H9 (cell line): ENCODE data around the gene PRTG. TPM values are rescaled to one million over a fixed set of nuclear protein-coding genes. Genes with fewer than 3 reads are reported as not detected.

Experiments used
- DNase-seq: peaks from one replicate; pipeline ENCODE4 v3.0.0-alpha.2; 2017
- H2AFZ ChIP-seq: one replicate; pipeline ENCODE4 v1.6.1; 2013; ENCODE audit warnings: mild to moderate bottlenecking, low read length, control low read depth, moderate library complexity
- H2AK5ac ChIP-seq: 2 replicates; pipeline ENCODE4 v1.6.1; 2013; ENCODE audit warnings: low read length, control low read depth, mixed read lengths; ENCODE audit not compliant: insufficient read length
- H2BK120ac ChIP-seq: one replicate; pipeline ENCODE4 v1.6.1; 2013; ENCODE audit warnings: low read depth, mild to moderate bottlenecking, low read length, control low read depth, inconsistent platforms; ENCODE audit not compliant: poor library complexity, severe bottlenecking
- H2BK12ac ChIP-seq: 2 replicates; pipeline ENCODE4 v1.6.1; 2013; ENCODE audit warnings: low read length, control low read depth, mixed read lengths, low read depth; ENCODE audit not compliant: insufficient read length
- H2BK15ac ChIP-seq: 2 replicates; pipeline ENCODE4 v1.6.1; 2013; ENCODE audit warnings: low read depth, low read length, control low read depth
- H2BK20ac ChIP-seq: one replicate; pipeline ENCODE4 v1.6.1; 2013; ENCODE audit warnings: low read depth, mild to moderate bottlenecking, low read length, control low read depth, inconsistent platforms; ENCODE audit not compliant: poor library complexity, severe bottlenecking
- H2BK5ac ChIP-seq: 2 replicates; pipeline ENCODE4 v1.6.1; 2013; ENCODE audit warnings: low read length, control low read depth, mixed read lengths; ENCODE audit not compliant: insufficient read length
- H3K14ac ChIP-seq: 2 replicates; pipeline ENCODE4 v1.6.1; 2013; ENCODE audit warnings: low read length, control low read depth; ENCODE audit not compliant: insufficient read depth
- H3K18ac ChIP-seq: 2 replicates; pipeline ENCODE4 v1.6.1; 2013; ENCODE audit warnings: low read depth, mild to moderate bottlenecking, mixed read lengths, low read length, control low read depth; ENCODE audit not compliant: insufficient read length
- H3K23ac ChIP-seq: 2 replicates; pipeline ENCODE4 v1.6.1; 2013; ENCODE audit warnings: low read length, control low read depth, mixed read lengths, low read depth; ENCODE audit not compliant: insufficient read length
- H3K23me2 ChIP-seq: 2 replicates; pipeline ENCODE4 v1.6.1; 2013; ENCODE audit warnings: low read depth, mild to moderate bottlenecking, mixed read lengths, low read length, control low read depth; ENCODE audit not compliant: insufficient read length, poor library complexity, severe bottlenecking
- H3K27ac ChIP-seq: 2 replicates; pipeline ENCODE4 v1.5.1; 2013; ENCODE audit warnings: low read length, control low read depth, mixed read lengths, low read depth; ENCODE audit not compliant: insufficient read length
- H3K27me3 ChIP-seq: 2 replicates; pipeline ENCODE4 v1.6.1; 2013; ENCODE audit warnings: low read length, control low read depth, inconsistent platforms; ENCODE audit not compliant: insufficient read depth
- H3K4ac ChIP-seq: 2 replicates; pipeline ENCODE4 v1.6.1; 2013; ENCODE audit warnings: low read depth, mild to moderate bottlenecking, control low read depth, inconsistent platforms, low read length, moderate library complexity
- H3K4me1 ChIP-seq: 2 replicates; pipeline ENCODE4 v1.6.1; 2013; ENCODE audit warnings: low read length, control low read depth, inconsistent platforms; ENCODE audit not compliant: insufficient read depth
- H3K4me2 ChIP-seq: 2 replicates; pipeline ENCODE4 v1.6.1; 2013; ENCODE audit warnings: low read length, control low read depth, mixed read lengths; ENCODE audit not compliant: insufficient read length, insufficient read depth
- H3K56ac ChIP-seq: 2 replicates; pipeline ENCODE4 v1.6.1; 2013; ENCODE audit warnings: low read depth, mild to moderate bottlenecking, mixed read lengths, low read length, control low read depth; ENCODE audit not compliant: insufficient read length
- H3K79me1 ChIP-seq: 2 replicates; pipeline ENCODE4 v1.6.1; 2013; ENCODE audit warnings: low read depth, mild to moderate bottlenecking, moderate library complexity, low read length, control low read depth, inconsistent platforms; ENCODE audit not compliant: insufficient read depth, poor library complexity, severe bottlenecking
- H3K79me2 ChIP-seq: 2 replicates; pipeline ENCODE4 v1.6.1; 2013; ENCODE audit warnings: low read length, control low read depth, inconsistent platforms; ENCODE audit not compliant: insufficient read depth
- H3K9ac ChIP-seq: 2 replicates; pipeline ENCODE4 v1.6.1; 2013; ENCODE audit warnings: low read length, control low read depth, mixed read lengths; ENCODE audit not compliant: insufficient read length; ENCODE audit errors: extremely low read depth
- H3K9me3 ChIP-seq: one replicate; pipeline ENCODE4 v1.6.1; 2013; ENCODE audit warnings: low read depth, low read length, inconsistent platforms; ENCODE audit not compliant: control insufficient read depth
- H3T11ph ChIP-seq: one replicate; pipeline ENCODE4 v1.6.1; 2013; ENCODE audit warnings: mild to moderate bottlenecking, low read length, control low read depth, inconsistent platforms
- H4K20me1 ChIP-seq: one replicate; pipeline ENCODE4 v1.6.1; 2013; ENCODE audit not compliant: control insufficient read depth, insufficient read length, insufficient read depth
- H4K5ac ChIP-seq: 2 replicates; pipeline ENCODE4 v1.6.1; 2013; ENCODE audit warnings: low read depth, mild to moderate bottlenecking, mixed read lengths, low read length, control low read depth; ENCODE audit not compliant: insufficient read length
- H4K8ac ChIP-seq: replicated peaks from 2 replicates; pipeline ENCODE4 v1.6.1; 2013; ENCODE audit warnings: low read length, control low read depth, mixed read lengths, low read depth; ENCODE audit not compliant: insufficient read length
- H4K91ac ChIP-seq: 2 replicates; pipeline ENCODE4 v1.6.1; 2013; ENCODE audit warnings: low read depth, mild to moderate bottlenecking, moderate library complexity, mixed read lengths, low read length, control low read depth; ENCODE audit not compliant: insufficient read length
- H3K27ac Mint-ChIP-seq, 3 experiments: 2 replicates in 2 of 3; 3 replicates in 1 of 3; pipeline ENCODE4 v1.8.0; 2020 to 2021; ENCODE audit warnings: mixed read lengths in 3 of 3, mild to moderate bottlenecking in 1 of 3, moderate library complexity in 1 of 3
- H3K27me3 Mint-ChIP-seq: 2 replicates; pipeline ENCODE4 v1.8.0; 2021; ENCODE audit warnings: low read depth, mild to moderate bottlenecking, moderate library complexity, mixed read lengths
- H3K36me3 Mint-ChIP-seq, 3 experiments: 2 replicates in 2 of 3; 3 replicates in 1 of 3; pipeline ENCODE4 v1.8.0; 2020 to 2021; ENCODE audit warnings: low read depth in 3 of 3, mixed read lengths in 3 of 3; ENCODE audit not compliant: insufficient read depth in 1 of 3
- H3K4me1 Mint-ChIP-seq, 2 experiments: 2 replicates each; pipeline ENCODE4 v1.8.0; 2020; ENCODE audit warnings: mixed read lengths in 2 of 2
- H3K4me3 Mint-ChIP-seq, 2 experiments: 2 replicates in 1 of 2; 3 replicates in 1 of 2; pipeline ENCODE4 v1.8.0; 2020 to 2021; ENCODE audit warnings: mild to moderate bottlenecking in 2 of 2, mixed read lengths in 2 of 2, moderate library complexity in 1 of 2
- H3K9me3 Mint-ChIP-seq, 2 experiments: 2 replicates in 1 of 2; 3 replicates in 1 of 2; pipeline ENCODE4 v1.8.0; 2020; ENCODE audit warnings: mild to moderate bottlenecking in 2 of 2, mixed read lengths in 2 of 2, moderate library complexity in 1 of 2
- CTCF ChIP-seq: fragments of 200-600 bp; sonication (generic); conservative IDR thresholded peaks from 3 replicates; pipeline ENCODE4 v1.8.0; 2021; ENCODE audit warnings: antibody characterized with exemption, mild to moderate bottlenecking
- WGBS: extraction: QIAGEN DNeasy Blood & Tissue Kit; methylation state at CpG from one replicate; pipeline ENCODE4 v1.1.7; 2013; ENCODE audit warnings: missing lambda C conversion rate, low lambda C conversion rate, mixed read lengths; ENCODE audit not compliant: insufficient read length; ENCODE audit errors: extremely low coverage; 5-methylcytosine and 5-hydroxymethylcytosine counted together
- total RNA-seq: library from RNA; stranded (reverse); gene quantifications from 2 replicates; pipeline ENCODE4 v1.2.1, GENCODE V29; 2021

The PRTG gene
- total RNA-seq, 1 experiment from 2014 or later: 5.7 TPM

- no CpG with 5 or more reads among the region's 4 CpGs for WGBS
- Mint-ChIP-seq H3K27me3 (peaks cover 42% of the 10 kb centered on the region), H3K4me3 (no peak overlapping the region), H3K36me3 (peaks cover 0 to 4% (median 2%) of the 10 kb centered on the region in 3 experiments; a peak in 3 of 7 replicates), H3K9me3 (peaks cover 3% of the 10 kb centered on the region in 2 experiments; a peak in 3 of 5 replicates), H3K27ac (no peak overlapping the region), H3K4me1 (peaks cover 0 to 3% of the 10 kb centered on the region in 2 experiments; a peak in 1 of 4 replicates)
- Histone ChIP-seq H3K79me2 (no peaks in the 10 kb centered on the region), H2AFZ (no peak overlapping the region), H4K91ac (no peak overlapping the region), H2BK15ac (no peak overlapping the region), H3K18ac (no peak overlapping the region), H3K9me3 (no peaks in the 10 kb centered on the region), H3K27me3 (no peaks in the 10 kb centered on the region), H2BK120ac (no peak overlapping the region), H3K14ac (no peak overlapping the region), H3K23me2 (no peaks in the 10 kb centered on the region), H3K4me2 (no peak overlapping the region), H3K27ac (no peak overlapping the region), H3K79me1 (no peaks in the 10 kb centered on the region), H3T11ph (no peak overlapping the region), H4K8ac (no peak overlapping the region), H2BK12ac (no peak overlapping the region), H3K9ac (no peak overlapping the region), H3K23ac (no peak overlapping the region), H4K20me1 (no peaks in the 10 kb centered on the region), H4K5ac (no peak overlapping the region), H3K4ac (no peak overlapping the region), H3K56ac (no peak overlapping the region), H2BK5ac (no peak overlapping the region), H2BK20ac (no peak overlapping the region), H3K4me1 (peaks cover 4% of the 10 kb centered on the region; the same call in 1 of the 2 replicates), H2AK5ac (no peak overlapping the region)
- no peak for TF ChIP-seq CTCF
- no peak for DNase-seq
Measured at GRCh38 chr15:55707951-55708350, 35.0 kb downstream of the PRTG start.
